Measurements from ENCODE around the gene CCL24.

Gene CCL24

DNA sequence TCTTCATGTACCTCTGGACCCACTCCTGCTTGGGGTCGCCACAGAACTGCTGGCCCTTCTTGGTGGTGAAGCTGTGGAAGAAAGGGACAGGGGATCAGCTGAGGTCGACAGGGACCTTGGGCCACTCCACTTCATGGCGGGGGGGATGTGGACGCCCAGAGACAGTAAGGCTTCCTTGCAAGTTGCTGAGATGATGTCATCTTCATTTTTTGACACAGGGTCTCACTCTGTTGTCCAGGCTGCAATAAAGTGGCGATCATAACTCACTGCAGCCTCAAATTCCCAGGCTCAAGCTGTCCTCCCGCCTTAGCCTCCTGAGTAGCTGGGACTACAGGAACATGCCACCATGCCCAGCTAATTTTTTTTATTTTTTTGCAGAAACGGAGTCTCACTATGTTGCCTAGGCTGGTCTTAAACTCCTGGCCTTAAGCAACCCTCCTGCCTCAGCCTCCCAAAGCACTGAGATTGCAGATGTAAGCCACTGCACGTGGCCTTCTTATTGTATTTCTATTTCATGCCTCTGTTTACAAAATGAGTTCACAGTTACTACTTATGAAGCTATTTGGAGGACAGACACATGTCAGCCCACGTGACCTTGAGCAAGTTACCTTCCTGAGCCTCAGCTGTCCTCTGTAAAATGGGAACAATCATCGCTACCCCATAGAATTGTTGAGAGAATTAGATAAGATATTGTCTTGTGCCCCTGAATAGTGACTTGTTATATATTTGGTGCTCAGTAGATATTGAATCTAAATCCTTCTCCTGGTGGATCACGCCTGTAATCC, 1.5 kb downstream of the CCL24 start:
- H3K9me2 ChIP-seq (replicated peaks; ENCODE audit: control insufficient read depth, low read length): no peaks in the 10 kb centered on the region
- no peaks in the 10 kb centered on the region for H4K20me1 ChIP-seq (ENCODE audit: control insufficient read depth, insufficient read depth, low read depth, low read length)
- H3K4me1 ChIP-seq (ENCODE audit: control insufficient read depth, low read length): peaks cover 4% of the 10 kb centered on the region; the same call in 1 of the 2 replicates
- no peak overlapping the region for H3K4me2 ChIP-seq (ENCODE audit: low read length)
- no peak overlapping the region for H3K27ac ChIP-seq (ENCODE audit: low read depth, low read length)
- H3K4me3 ChIP-seq (ENCODE audit: low read length): no peak overlapping the region
- H3F3A ChIP-seq (ENCODE audit: control insufficient read depth, insufficient read depth): no peaks in the 10 kb centered on the region
- TF ChIP-seq, protein P1, sequence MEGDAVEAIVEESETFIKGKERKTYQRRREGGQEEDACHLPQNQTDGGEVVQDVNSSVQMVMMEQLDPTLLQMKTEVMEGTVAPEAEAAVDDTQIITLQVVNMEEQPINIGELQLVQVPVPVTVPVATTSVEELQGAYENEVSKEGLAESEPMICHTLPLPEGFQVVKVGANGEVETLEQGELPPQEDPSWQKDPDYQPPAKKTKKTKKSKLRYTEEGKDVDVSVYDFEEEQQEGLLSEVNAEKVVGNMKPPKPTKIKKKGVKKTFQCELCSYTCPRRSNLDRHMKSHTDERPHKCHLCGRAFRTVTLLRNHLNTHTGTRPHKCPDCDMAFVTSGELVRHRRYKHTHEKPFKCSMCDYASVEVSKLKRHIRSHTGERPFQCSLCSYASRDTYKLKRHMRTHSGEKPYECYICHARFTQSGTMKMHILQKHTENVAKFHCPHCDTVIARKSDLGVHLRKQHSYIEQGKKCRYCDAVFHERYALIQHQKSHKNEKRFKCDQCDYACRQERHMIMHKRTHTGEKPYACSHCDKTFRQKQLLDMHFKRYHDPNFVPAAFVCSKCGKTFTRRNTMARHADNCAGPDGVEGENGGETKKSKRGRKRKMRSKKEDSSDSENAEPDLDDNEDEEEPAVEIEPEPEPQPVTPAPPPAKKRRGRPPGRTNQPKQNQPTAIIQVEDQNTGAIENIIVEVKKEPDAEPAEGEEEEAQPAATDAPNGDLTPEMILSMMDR (IDR thresholded peaks at IDR 0.05; ENCODE audit: low read depth, low read length, poor library complexity, severe bottlenecking): no peak
- no peak for TF ChIP-seq EZH2phosphoT487 (IDR thresholded peaks at IDR 0.05; ENCODE audit: borderline replicate concordance, low read length)
- H3K27me3 ChIP-seq (ENCODE audit: control insufficient read depth, low read length): peaks cover 6% of the 10 kb centered on the region; the same call in 1 of the 2 replicates
- H3K36me3 ChIP-seq (ENCODE audit: control insufficient read depth, low read length): no peaks in the 10 kb centered on the region
- peaks cover under 1% of the 10 kb centered on the region; the same call in 1 of the 2 replicates for H3K9me3 ChIP-seq (ENCODE audit: control insufficient read depth, insufficient read depth, low read length)
- no peaks in the 10 kb centered on the region for H3K79me2 ChIP-seq (ENCODE audit: control insufficient read depth, low read length)

DNA sequence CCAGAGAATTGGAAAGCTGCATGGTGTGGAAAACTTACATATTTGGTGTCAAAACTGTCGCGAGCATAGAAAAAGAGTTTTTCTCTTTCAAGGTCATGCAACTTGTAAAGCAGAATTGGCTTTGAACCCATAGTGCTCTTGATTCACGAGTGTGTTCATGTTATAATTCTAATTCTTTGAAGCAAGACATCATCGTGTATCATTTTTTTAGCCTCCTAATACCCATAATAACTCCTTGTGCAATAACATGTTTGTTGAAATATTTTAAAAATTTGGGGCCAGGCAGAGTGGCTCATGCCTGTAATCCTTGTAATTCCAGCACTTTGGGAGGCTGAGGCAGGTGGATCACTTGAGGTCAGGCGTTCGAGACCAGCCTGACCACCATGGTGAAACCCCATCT, 4.2 kb downstream of the CCL24 start:
- no peak for TF ChIP-seq EZH2phosphoT487 (IDR thresholded peaks at IDR 0.05; ENCODE audit: borderline replicate concordance, low read length)
- TF ChIP-seq, protein P1 (IDR thresholded peaks at IDR 0.05; ENCODE audit: low read depth, low read length, poor library complexity, severe bottlenecking): no peak
- no peaks in the 10 kb centered on the region for H3K36me3 ChIP-seq (ENCODE audit: control insufficient read depth, low read length)
- H4K20me1 ChIP-seq (ENCODE audit: control insufficient read depth, insufficient read depth, low read depth, low read length): no peaks in the 10 kb centered on the region
- no peaks in the 10 kb centered on the region; the same call in 1 of the 2 replicates for H3K27me3 ChIP-seq (ENCODE audit: control insufficient read depth, low read length)
- H3K9me3 ChIP-seq (ENCODE audit: control insufficient read depth, insufficient read depth, low read length): peaks cover 10% of the 10 kb centered on the region
- H3K27ac ChIP-seq (ENCODE audit: low read depth, low read length): no peak overlapping the region
- H3F3A ChIP-seq (ENCODE audit: control insufficient read depth, insufficient read depth): no peaks in the 10 kb centered on the region
- no peak overlapping the region for H3K4me3 ChIP-seq (ENCODE audit: low read length)
- no peak overlapping the region for H3K4me2 ChIP-seq (ENCODE audit: low read length)
- H3K9me2 ChIP-seq (replicated peaks; ENCODE audit: control insufficient read depth, low read length): no peaks in the 10 kb centered on the region
- peaks cover 4% of the 10 kb centered on the region; the same call in 1 of the 2 replicates for H3K4me1 ChIP-seq (ENCODE audit: control insufficient read depth, low read length)
- no peaks in the 10 kb centered on the region for H3K79me2 ChIP-seq (ENCODE audit: control insufficient read depth, low read length)

DNA sequence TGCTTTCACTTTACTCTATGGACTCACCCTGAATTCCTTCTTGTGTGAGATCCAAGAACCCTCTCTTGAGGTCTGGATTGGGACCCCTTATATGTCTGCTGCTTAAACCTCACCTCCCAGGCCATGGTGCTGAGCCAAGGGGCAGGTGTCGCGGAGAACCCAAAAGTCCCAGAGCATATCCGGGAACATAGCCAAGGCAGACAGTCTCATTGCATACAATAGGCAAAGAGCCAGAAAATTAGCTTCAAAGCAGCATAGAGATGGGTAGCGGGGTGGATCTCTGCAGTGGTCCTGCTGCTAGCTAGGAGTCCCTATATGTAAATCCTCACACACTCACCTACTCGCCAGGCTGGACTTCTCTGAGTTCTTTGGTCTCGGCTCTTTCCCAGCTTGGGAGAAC, 5.5 kb downstream of the CCL24 start:
- Histone ChIP-seq H3K36me3 (ENCODE audit: control insufficient read depth, low read length) (no peaks in the 10 kb centered on the region), H3K27me3 (ENCODE audit: control insufficient read depth, low read length) (no peaks in the 10 kb centered on the region), H3K4me2 (ENCODE audit: low read length) (no peak overlapping the region), H4K20me1 (ENCODE audit: control insufficient read depth, insufficient read depth, low read depth, low read length) (no peaks in the 10 kb centered on the region), H3F3A (ENCODE audit: control insufficient read depth, insufficient read depth) (no peaks in the 10 kb centered on the region), H3K4me3 (ENCODE audit: low read length) (no peak overlapping the region), H3K27ac (ENCODE audit: low read depth, low read length) (no peak overlapping the region), H3K79me2 (ENCODE audit: control insufficient read depth, low read length) (no peaks in the 10 kb centered on the region), H3K4me1 (ENCODE audit: control insufficient read depth, low read length) (no peaks in the 10 kb centered on the region), H3K9me3 (ENCODE audit: control insufficient read depth, insufficient read depth, low read length) (peaks cover 10% of the 10 kb centered on the region), H3K9me2 (replicated peaks; ENCODE audit: control insufficient read depth, low read length) (no peaks in the 10 kb centered on the region)
- TF ChIP-seq EZH2phosphoT487 (IDR thresholded peaks at IDR 0.05; ENCODE audit: borderline replicate concordance, low read length): no peak
- TF ChIP-seq, protein P1 (IDR thresholded peaks at IDR 0.05; ENCODE audit: low read depth, low read length, poor library complexity, severe bottlenecking): no peak

All from DOHH2 (cell line).